Calu3 (cell line): Measurements from ENCODE around the gene MTMR12. TPM values are rescaled to one million over a fixed set of nuclear protein-coding genes. Genes with fewer than 3 reads are reported as not detected.

Experiments
- BruUV-seq: library from RNA; stranded (reverse); fragments of 400-500 nt; replicated peaks from 2 replicates; lab custom pipeline; 2021; lab: Mats Ljungman, UMichigan
- CTCF ChIA-PET: fragments of 300-600 bp; sonication (Branson Sonifier 250); formaldehyde crosslinking; loops from one replicate; lab custom pipeline; 2022; ENCODE audit warnings: antibody characterized with exemption; lab: Charles Lee
- DNase-seq: peaks from one replicate; pipeline ENCODE4 v3.0.0; 2022
- H3K27ac Mint-ChIP-seq: one replicate; pipeline ENCODE4 v1.8.0; 2022; ENCODE audit warnings: mixed read lengths; ENCODE audit not compliant: unreplicated experiment
- H3K27me3 Mint-ChIP-seq: one replicate; pipeline ENCODE4 v1.8.0; 2022; ENCODE audit warnings: mixed read lengths; ENCODE audit not compliant: unreplicated experiment
- H3K36me3 Mint-ChIP-seq: one replicate; pipeline ENCODE4 v1.8.0; 2022; ENCODE audit warnings: mild to moderate bottlenecking, moderate library complexity, mixed read lengths; ENCODE audit not compliant: insufficient read depth, unreplicated experiment
- H3K4me1 Mint-ChIP-seq: one replicate; pipeline ENCODE4 v1.8.0; 2022; ENCODE audit warnings: mild to moderate bottlenecking, low read depth, mixed read lengths; ENCODE audit not compliant: unreplicated experiment
- H3K4me3 Mint-ChIP-seq: one replicate; pipeline ENCODE4 v1.8.0; 2022; ENCODE audit warnings: mild to moderate bottlenecking, low read depth, moderate library complexity, mixed read lengths; ENCODE audit not compliant: unreplicated experiment
- H3K9me3 Mint-ChIP-seq: one replicate; pipeline ENCODE4 v1.8.0; 2022; ENCODE audit warnings: low read depth, mixed read lengths; ENCODE audit not compliant: unreplicated experiment
- CTCF ChIP-seq: fragments of 200-600 bp; IDR thresholded peaks from one replicate; pipeline ENCODE4 v1.8.0; 2022; ENCODE audit warnings: antibody characterized with exemption; ENCODE audit not compliant: unreplicated experiment
- intact Hi-C: fragments of 100-400 bp; cut with micrococcal nuclease; formaldehyde crosslinking; loops from one replicate; pipeline ENCODE4 v1.10.0; 2022; ENCODE audit not compliant: unreplicated experiment
- total RNA-seq: library from RNA; stranded (reverse); gene quantifications from 2 replicates; pipeline ENCODE4 v1.2.3, GENCODE V29; 2022

Gene MTMR12
- total RNA-seq, 1 experiment from 2014 or later: 42.7 TPM

DNA sequence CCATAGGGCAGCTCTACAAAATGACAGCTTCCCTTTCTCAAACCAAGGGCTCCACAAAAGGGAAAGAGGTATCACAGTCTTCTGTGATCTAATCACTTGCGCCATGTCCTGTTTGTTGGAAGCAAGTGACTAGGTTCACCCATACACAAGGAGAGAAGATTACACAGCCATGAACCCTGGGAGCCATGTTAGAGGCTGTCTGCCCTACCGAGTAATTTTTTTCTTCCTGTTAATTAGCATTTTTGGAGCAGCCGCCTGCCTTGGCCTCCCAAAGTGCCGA is 105.4 kb downstream of the MTMR12 start:
- H3K9me3 Mint-ChIP-seq: no peaks in the 10 kb centered on the region
- H3K27me3 Mint-ChIP-seq: no peaks in the 10 kb centered on the region
- H3K4me3 Mint-ChIP-seq: no peak overlapping the region
- peaks cover 45% of the 10 kb centered on the region for H3K4me1 Mint-ChIP-seq
- no peak overlapping the region for H3K27ac Mint-ChIP-seq
- no peak for TF ChIP-seq CTCF
- intact Hi-C loops: no loop called here
- peaks cover 7% of the 10 kb centered on the region for H3K36me3 Mint-ChIP-seq
- no peak for DNase-seq
- CTCF ChIA-PET: interaction anchor here (1.3 kb wide), 1 partner anchor 25 kb away, joined by 4 read pairs; no protein-coding TSS in a partner anchor
- no TSS peak for BruUV-seq

- Mint-ChIP-seq H3K27me3 (no peaks in the 10 kb centered on the region), H3K4me1 (peaks cover 51% of the 10 kb centered on the region), H3K36me3 (peaks cover 7% of the 10 kb centered on the region), H3K27ac (no peak overlapping the region), H3K9me3 (no peaks in the 10 kb centered on the region), H3K4me3 (no peak overlapping the region)
- intact Hi-C loops: no loop called here
- BruUV-seq: no TSS peak
- no peak for DNase-seq
- CTCF ChIA-PET: interaction anchor here (0.7 to 1.3 kb wide), 2 partner anchors 26 to 56 kb away, joined by 3 to 4 read pairs; no protein-coding TSS in a partner anchor
- no peak for TF ChIP-seq CTCF
Observed at GRCh38 chr5:32206509-32207354, 106.0 kb downstream of the MTMR12 start.

DNA sequence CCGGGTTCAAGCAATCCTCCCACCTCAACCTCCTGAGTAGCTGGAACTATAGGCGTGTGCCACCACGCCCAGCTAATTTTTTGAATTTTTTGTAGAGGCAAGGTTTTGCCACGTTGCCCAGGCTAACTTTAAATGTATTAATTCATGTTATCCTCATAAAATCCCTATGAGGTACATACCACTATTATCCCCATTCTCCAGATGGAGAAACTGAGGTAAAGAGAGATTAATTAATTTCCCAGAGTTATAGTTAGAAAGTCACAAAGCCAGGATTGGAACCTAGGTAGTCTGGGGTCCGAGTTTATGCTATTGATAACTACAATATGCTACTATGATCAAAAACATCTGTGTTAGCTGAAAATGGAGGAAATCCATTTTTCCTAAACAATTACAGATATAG is 106.7 kb downstream of the MTMR12 start:
- intact Hi-C loops: no loop called here
- H3K36me3 Mint-ChIP-seq: peaks cover 6% of the 10 kb centered on the region
- no peak for TF ChIP-seq CTCF
- BruUV-seq: no TSS peak
- H3K9me3 Mint-ChIP-seq: no peaks in the 10 kb centered on the region
- no peaks in the 10 kb centered on the region for H3K27me3 Mint-ChIP-seq
- CTCF ChIA-PET: interaction anchor here (0.6 to 0.7 kb wide), 2 partner anchors 57 to 817 kb away, joined by 3 read pairs; no protein-coding TSS in a partner anchor
- H3K4me3 Mint-ChIP-seq: no peak overlapping the region
- H3K27ac Mint-ChIP-seq: no peak overlapping the region
- H3K4me1 Mint-ChIP-seq: peaks cover 54% of the 10 kb centered on the region
- no peak for DNase-seq

DNA sequence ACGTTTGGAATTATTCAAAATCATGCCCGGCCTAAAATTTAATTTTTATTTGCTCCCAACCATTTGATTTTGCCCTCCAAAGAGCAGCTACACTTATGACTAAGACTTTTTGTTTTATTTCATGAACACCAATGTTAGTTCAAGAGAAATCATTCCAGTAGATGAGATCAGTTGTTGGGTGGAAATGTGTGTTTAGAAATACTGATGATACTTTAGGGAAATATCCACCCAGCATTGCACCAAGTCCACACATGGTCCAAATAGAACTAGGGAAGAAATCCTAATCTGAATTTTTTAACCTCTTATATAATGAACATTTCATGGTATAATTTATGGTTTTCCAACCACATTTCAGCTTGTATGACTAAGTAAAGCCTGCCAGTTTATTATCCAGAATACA is 110.3 kb downstream of the MTMR12 start:
- H3K9me3 Mint-ChIP-seq: no peaks in the 10 kb centered on the region
- peaks cover 52% of the 10 kb centered on the region for H3K4me1 Mint-ChIP-seq
- intact Hi-C loops: no loop called here
- H3K4me3 Mint-ChIP-seq: no peak overlapping the region
- TF ChIP-seq CTCF: no peak
- DNase-seq: no peak
- no peaks in the 10 kb centered on the region for H3K27me3 Mint-ChIP-seq
- peaks cover 9% of the 10 kb centered on the region for H3K36me3 Mint-ChIP-seq
- no peak overlapping the region for H3K27ac Mint-ChIP-seq
- no TSS peak for BruUV-seq
- CTCF ChIA-PET: no interaction called here
